H1 (cell line): Measurements from ENCODE around the gene PTRH1. TPM values are rescaled to one million over a fixed set of nuclear protein-coding genes. Genes with fewer than 3 reads are reported as not detected.

Experiments used
- CTCF ChIA-PET: fragments of 300-600 bp; sonication (Branson Sonifier 250); formaldehyde crosslinking; loops from one replicate; lab custom pipeline; 2021; ENCODE audit not compliant: partially characterized antibody; lab: Charles Lee
- POLR2A ChIA-PET: fragments of 300-600 bp; sonication (Branson Sonifier 250); formaldehyde crosslinking; loops from one replicate; lab custom pipeline; 2021; ENCODE audit warnings: inconsistent platforms; ENCODE audit not compliant: partially characterized antibody; lab: Charles Lee
- DNase-seq, 2 experiments: peaks; one replicate each; pipeline versions ENCODE4 v3.0.0 to v3.0.0-alpha.2; 2010 to 2022; ENCODE audit warnings: low spot score in 2 of 2, low read depth in 1 of 2, mixed read lengths in 1 of 2
- FAIRE-seq: peaks from 2 replicates; lab custom pipeline; 2011; peaks lifted over from hg19 to GRCh38; lab: Jason Lieb, UNC
- H2AFZ ChIP-seq: 2 replicates; pipeline ENCODE4 v1.8.1; 2012; ENCODE audit warnings: low read length, inconsistent platforms
- H2AK5ac ChIP-seq: 2 replicates; pipeline ENCODE4 v1.6.1; 2013; ENCODE audit warnings: low read depth, low read length
- H2BK120ac ChIP-seq: replicated peaks from 2 replicates; pipeline ENCODE3; 2013; ENCODE audit warnings: low read depth, low read length, inconsistent platforms
- H2BK12ac ChIP-seq: 2 replicates; pipeline ENCODE4 v1.6.1; 2013; ENCODE audit warnings: low read depth, low read length
- H2BK15ac ChIP-seq: 2 replicates; pipeline ENCODE4 v1.6.1; 2013; ENCODE audit warnings: low read length
- H2BK20ac ChIP-seq: 2 replicates; pipeline ENCODE4 v1.6.1; 2013; ENCODE audit warnings: low read length
- H2BK5ac ChIP-seq: 2 replicates; pipeline ENCODE4 v1.6.1; 2013; ENCODE audit warnings: low read depth, low read length
- H3K14ac ChIP-seq: 2 replicates; pipeline ENCODE4 v1.6.1; 2013; ENCODE audit warnings: inconsistent platforms; ENCODE audit not compliant: insufficient read length
- H3K18ac ChIP-seq: 2 replicates; pipeline ENCODE4 v1.6.1; 2013; ENCODE audit warnings: low read length; ENCODE audit errors: extremely low read depth
- H3K23ac ChIP-seq: 2 replicates; pipeline ENCODE4 v1.6.1; 2013; ENCODE audit warnings: inconsistent platforms; ENCODE audit not compliant: insufficient read length
- H3K23me2 ChIP-seq: 2 replicates; pipeline ENCODE4 v1.6.1; 2013; ENCODE audit warnings: low read depth, low read length
- H3K27ac ChIP-seq: 2 replicates; pipeline ENCODE4 v1.6.1; 2011; ENCODE audit warnings: low read depth, low read length, inconsistent platforms
- H3K27me3 ChIP-seq, 4 experiments: replicated peaks in 1 of 4; 1 replicate in 1 of 4; 2 replicates in 3 of 4; pipeline versions ENCODE4 v1.6.1 to v1.8.1; 2011 to 2013; ENCODE audit warnings: low read length in 3 of 4, mild to moderate bottlenecking in 3 of 4, inconsistent platforms in 2 of 4, mixed read lengths in 2 of 4, moderate library complexity in 1 of 4; ENCODE audit not compliant: control insufficient read depth in 3 of 4, insufficient read depth in 3 of 4; ENCODE audit errors: extremely low read depth in 1 of 4
- H3K36me3 ChIP-seq, 4 experiments: 2 replicates each; pipeline versions ENCODE4 v1.6.1 to v1.8.1; 2011 to 2013; ENCODE audit warnings: mild to moderate bottlenecking in 4 of 4, low read length in 3 of 4, moderate library complexity in 2 of 4, control low read depth in 1 of 4, inconsistent platforms in 1 of 4; ENCODE audit not compliant: insufficient read depth in 4 of 4, control insufficient read depth in 2 of 4
- H3K4ac ChIP-seq: replicated peaks from 2 replicates; pipeline ENCODE3; 2013; ENCODE audit warnings: low read length, low read depth, mixed read lengths, inconsistent platforms; ENCODE audit not compliant: insufficient read length
- H3K4me1 ChIP-seq, 4 experiments: replicated peaks in 1 of 4; 1 replicate in 1 of 4; 2 replicates in 3 of 4; pipeline versions ENCODE4 v1.6.1 to v1.8.1; 2011 to 2013; ENCODE audit warnings: low read length in 3 of 4, inconsistent platforms in 2 of 4, mixed read lengths in 1 of 4; ENCODE audit not compliant: insufficient read depth in 4 of 4, control insufficient read depth in 3 of 4
- H3K4me2 ChIP-seq, 2 experiments: 2 replicates each; pipeline versions ENCODE4 v1.6.1 to v1.8.1; 2011 to 2013; ENCODE audit warnings: low read depth in 2 of 2, low read length in 2 of 2, control low read depth in 1 of 2, inconsistent platforms in 1 of 2, mild to moderate bottlenecking in 1 of 2; ENCODE audit not compliant: insufficient read depth in 1 of 2
- H3K4me3 ChIP-seq, 4 experiments: fragments of 200-600, 300-600 bp in 1 of 4; sonication (generic), shearing (Covaris generic), sonication (Bioruptor Twin) in 1 of 4; 2 replicates each; pipeline versions ENCODE4 v1.5.1 to v1.8.1; 2011 to 2016; ENCODE audit warnings: low read length in 4 of 4, low read depth in 3 of 4, control low read depth in 2 of 4, inconsistent platforms in 2 of 4, mild to moderate bottlenecking in 2 of 4, mixed read lengths in 1 of 4, moderate library complexity in 1 of 4; ENCODE audit not compliant: insufficient read depth in 2 of 4; ENCODE audit errors: extremely low read depth in 1 of 4
- H3K56ac ChIP-seq: replicated peaks from 2 replicates; pipeline ENCODE3; 2013; ENCODE audit warnings: low read depth, mild to moderate bottlenecking, mixed read lengths, low read length, inconsistent platforms; ENCODE audit not compliant: insufficient read length
- H3K79me1 ChIP-seq: 2 replicates; pipeline ENCODE4 v1.6.1; 2013; ENCODE audit warnings: low read depth, low read length, control low read depth
- H3K79me2 ChIP-seq, 2 experiments: 2 replicates each; pipeline versions ENCODE4 v1.6.1 to v1.8.1; 2012 to 2013; ENCODE audit warnings: low read length in 2 of 2, mild to moderate bottlenecking in 2 of 2, inconsistent platforms in 1 of 2; ENCODE audit not compliant: insufficient read depth in 2 of 2, control insufficient read depth in 1 of 2
- H3K9ac ChIP-seq, 4 experiments: replicated peaks in 1 of 4; 1 replicate in 1 of 4; 2 replicates in 3 of 4; pipeline versions ENCODE4 v1.6.1 to v1.8.1; 2011 to 2013; ENCODE audit warnings: low read depth in 3 of 4, low read length in 3 of 4, control low read depth in 2 of 4, mild to moderate bottlenecking in 2 of 4, moderate library complexity in 2 of 4, inconsistent platforms in 1 of 4; ENCODE audit errors: extremely low read depth in 1 of 4
- H3K9me3 ChIP-seq, 2 experiments: 2 replicates each; pipeline versions ENCODE4 v1.6.1 to v1.8.1; 2012 to 2013; ENCODE audit warnings: mild to moderate bottlenecking in 2 of 2, moderate library complexity in 2 of 2, control low read depth in 1 of 2, inconsistent platforms in 1 of 2, low read depth in 1 of 2, low read length in 1 of 2, mixed read lengths in 1 of 2; ENCODE audit not compliant: insufficient read depth in 2 of 2
- H4K20me1 ChIP-seq, 2 experiments: replicated peaks in 1 of 2; 2 replicates each; pipeline versions ENCODE3 to v1.8.1; 2011 to 2013; ENCODE audit warnings: inconsistent platforms in 2 of 2, low read length in 2 of 2, mild to moderate bottlenecking in 1 of 2; ENCODE audit not compliant: insufficient read depth in 2 of 2, control insufficient read depth in 1 of 2
- H4K5ac ChIP-seq: 2 replicates; pipeline ENCODE4 v1.6.1; 2013; ENCODE audit warnings: low read length, low read depth, mixed read lengths, inconsistent platforms; ENCODE audit not compliant: insufficient read length
- H4K8ac ChIP-seq: 2 replicates; pipeline ENCODE4 v1.8.0; 2013; ENCODE audit warnings: mild to moderate bottlenecking, moderate library complexity, low read length, inconsistent platforms; ENCODE audit not compliant: insufficient read depth; ENCODE audit errors: extremely low read depth
- H4K91ac ChIP-seq: replicated peaks from 2 replicates; pipeline ENCODE3; 2013; ENCODE audit warnings: low read length, mixed read lengths, inconsistent platforms; ENCODE audit not compliant: insufficient read length
- BRCA1 ChIP-seq: IDR thresholded peaks from 2 replicates; pipeline ENCODE4 v1.6.1; 2012; ENCODE audit warnings: low read depth, low read length, improper control_type of control experiment
- CTBP2 ChIP-seq: IDR thresholded peaks from 2 replicates; pipeline ENCODE4 v1.7.0; 2011; ENCODE audit warnings: borderline replicate concordance, mild to moderate bottlenecking, moderate library complexity, mixed read lengths, low read length; ENCODE audit not compliant: insufficient read depth, insufficient read length
- E2F6 ChIP-seq: IDR thresholded peaks from 2 replicates; pipeline ENCODE4 v1.6.1; 2012; ENCODE audit warnings: inconsistent platforms
- JUN ChIP-seq: IDR thresholded peaks from 2 replicates; pipeline ENCODE4 v1.6.1; 2011; ENCODE audit warnings: low read depth, mild to moderate bottlenecking, improper control_type of control experiment, low read length
- RAD21 ChIP-seq, 2 experiments: IDR thresholded peaks in 1 of 2; conservative IDR thresholded peaks in 1 of 2; 2 replicates each; pipeline ENCODE4 v1.6.1; 2011; ENCODE audit warnings: low read depth in 2 of 2, low read length in 2 of 2, improper control_type of control experiment in 1 of 2, inconsistent platforms in 1 of 2, mild to moderate bottlenecking in 1 of 2, moderate library complexity in 1 of 2
- RFX5 ChIP-seq: IDR thresholded peaks from 2 replicates; pipeline ENCODE4 v1.6.1; 2011; ENCODE audit warnings: low read depth, low read length, improper control_type of control experiment, borderline replicate concordance
- SAP30 ChIP-seq: fragments of 300-600 bp; sonication (generic); IDR thresholded peaks from 2 replicates; pipeline ENCODE4 v1.7.1; 2012; ENCODE audit warnings: low read length, moderate library complexity, mild to moderate bottlenecking, inconsistent platforms; ENCODE audit not compliant: insufficient read depth, insufficient replicate concordance
- TAF7 ChIP-seq: optimal IDR thresholded peaks from 2 replicates; pipeline ENCODE3; 2011; ENCODE audit warnings: low read depth, mild to moderate bottlenecking, inconsistent platforms, low read length, moderate library complexity, borderline replicate concordance
- YY1 ChIP-seq: IDR thresholded peaks from 2 replicates; pipeline ENCODE4 v1.6.1; 2011; ENCODE audit warnings: low read depth, mild to moderate bottlenecking, low read length
- WGBS, 2 experiments: shearing (Covaris generic) in 1 of 2; methylation state at CpG; one replicate each; pipeline versions ENCODE4 v1.1.6 to v1.1.7; 2013 to 2015; ENCODE audit warnings: low lambda C conversion rate in 2 of 2, mixed read lengths in 2 of 2, inconsistent platforms in 1 of 2, low coverage in 1 of 2, missing lambda C conversion rate in 1 of 2; ENCODE audit not compliant: insufficient replicate concordance in 2 of 2, insufficient coverage in 1 of 2, insufficient read length in 1 of 2; ENCODE audit errors: extremely low coverage in 1 of 2, missing lambda C conversion rate in 1 of 2; 5-methylcytosine and 5-hydroxymethylcytosine counted together
- polyA plus RNA-seq, 7 experiments: library from polyadenylated mRNA; depleted of rRNA in 3 of 7; stranded (reverse) in 5 of 7; unstranded in 2 of 7; fragments of >200 nt in 5 of 7; fragments of 200-250 nt in 2 of 7; gene quantifications; 1 replicate in 5 of 7; 2 replicates in 1 of 7; 4 replicates in 1 of 7; pipeline versions ENCODE4 v1.2.1 to v1.2.3, GENCODE V29; 2011 to 2013; ENCODE audit warnings: missing spikeins in 2 of 7, mixed read lengths in 2 of 7
- total RNA-seq: library from RNA; stranded (reverse); fragmentation: NEBNext Ultra II Directional; extraction: Animal tissue kit (Norgen Biotek cat#: 25700); gene quantifications from 2 replicates; pipeline ENCODE4 v1.2.1, GENCODE V29; 2021

Gene PTRH1
- total and polyA plus RNA-seq, 2 of the 8 experiments (the other 6 are each of a cell fraction or from before 2014, with no cell fraction given): 11.1 to 19.8 TPM

GRCh38 chr9:127683723-127684122 is 31.7 kb downstream of the PTRH1 start:
- no peak overlapping the region for H2BK15ac ChIP-seq
- peaks cover 0 to 2% of the 10 kb centered on the region in 2 experiments for H4K20me1 ChIP-seq
- no peak overlapping the region for H4K5ac ChIP-seq

More at GRCh38 chr9:127683723-127684122, 31.7 kb downstream of the PTRH1 start:
- H3K4me3 ChIP-seq: no peak overlapping the region
- H3K9ac ChIP-seq: no peak overlapping the region
- TF ChIP-seq RFX5: no peak
- no peak for TF ChIP-seq JUN
- TF ChIP-seq TAF7: no peak
- no peak for TF ChIP-seq SAP30
- TF ChIP-seq BRCA1: no peak
- TF ChIP-seq RAD21 (IDR thresholded peaks at IDR 0.05 in 1 of 2, conservative IDR thresholded peaks at IDR 0.05 in 1 of 2; ENCODE audit: low read depth in 2 of 2, low read length in 2 of 2): no peak
- no peak for TF ChIP-seq YY1
- no peak for TF ChIP-seq CTBP2
- TF ChIP-seq E2F6: no peak
- no peak overlapping the region for H3K4ac ChIP-seq
- no peak overlapping the region for H2BK12ac ChIP-seq
- no peak overlapping the region for H2AK5ac ChIP-seq
- no peak overlapping the region for H4K8ac ChIP-seq
- H3K23ac ChIP-seq: no peak overlapping the region
- CTCF ChIA-PET: interaction anchor here (0.9 to 2.9 kb wide), 8 partner anchors 10 to 179 kb away, joined by 3 to 11 read pairs (median 4); partner anchors contain the start of gene TOR2A
- H3K27ac ChIP-seq: 0 out of 2 replicates have a peak overlapping the region, but pooled peaks have one; percentile 58
- POLR2A ChIA-PET: no interaction called here
- H3K79me1 ChIP-seq: no peaks in the 10 kb centered on the region
- DNase-seq (no peak), FAIRE-seq (no peak)
- no peak overlapping the region for H2BK20ac ChIP-seq
- no peak overlapping the region for H4K91ac ChIP-seq
- H3K79me2 ChIP-seq: no peaks in the 10 kb centered on the region
- H3K56ac ChIP-seq: no peak overlapping the region
- H2BK120ac ChIP-seq: no peak overlapping the region
- peaks cover 2 to 37% (median 14%) of the 10 kb centered on the region in 4 experiments; a peak in 5 of 8 replicates for H3K36me3 ChIP-seq
- H3K18ac ChIP-seq: no peak overlapping the region
- H3K27me3 ChIP-seq: no peaks in the 10 kb centered on the region
- no peak overlapping the region for H3K4me2 ChIP-seq
- H3K4me1 ChIP-seq: no peaks in the 10 kb centered on the region
- H3K23me2 ChIP-seq: no peaks in the 10 kb centered on the region
- H2AFZ ChIP-seq: no peak overlapping the region
- no peak overlapping the region for H2BK5ac ChIP-seq
- H3K9me3 ChIP-seq: no peaks in the 10 kb centered on the region
- H3K14ac ChIP-seq: no peak overlapping the region
- WGBS, 2 experiments: 91% methylated on average over 5 of the region's 5 CpGs; no CpG with 5 or more reads in 1 of the 2 experiments
